Fibroblast of lung (primary cell): Measurements from ENCODE around the gene NOS3.

ENCODE experiments used
- EZH2 ChIP-seq: IDR thresholded peaks from 2 replicates; pipeline ENCODE4 v1.5.1; 2012; ENCODE audit warnings: low read length, control low read depth, mild to moderate bottlenecking; ENCODE audit errors: missing control alignments
- TF ChIP-seq, protein P1 (sequence below), 2 donors: IDR thresholded peaks in 1 of 2; conservative IDR thresholded peaks in 1 of 2; 1 replicate in 1 of 2; 2 replicates in 1 of 2; pipeline ENCODE4 v1.5.1; 2011 to 2012; ENCODE audit warnings: low read length in 2 of 2, control low read depth in 1 of 2, inconsistent platforms in 1 of 2, low read depth in 1 of 2, mild to moderate bottlenecking in 1 of 2

DNA sequence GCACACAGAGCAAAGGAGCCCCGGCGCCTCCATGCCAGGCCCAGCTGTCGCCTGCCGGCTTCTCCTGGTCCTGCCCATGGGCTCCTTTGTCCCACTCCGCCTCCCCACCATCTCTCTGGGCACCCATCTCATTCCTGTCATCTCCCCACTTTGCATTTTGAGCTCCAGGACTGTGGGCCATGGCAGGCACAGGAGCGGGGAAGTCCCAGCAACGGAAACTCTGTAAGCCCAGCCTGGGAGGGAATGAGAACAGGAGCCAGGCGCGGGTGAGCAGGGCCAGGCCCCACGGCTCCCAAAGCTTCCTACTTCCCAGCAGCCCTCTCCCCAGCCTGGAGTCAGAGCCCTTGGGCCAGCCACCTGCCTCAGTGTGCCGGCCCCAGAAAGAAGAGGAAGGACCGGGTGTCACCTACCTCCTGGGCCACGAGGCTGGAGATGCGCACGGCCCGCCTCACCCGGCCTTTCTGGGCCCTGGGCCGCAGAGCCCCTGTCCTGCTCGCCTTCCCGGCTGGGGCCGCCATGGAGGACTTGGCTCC is 35.8 kb upstream of the NOS3 start:
- TF ChIP-seq EZH2 = no peak
- TF ChIP-seq, protein P1, sequence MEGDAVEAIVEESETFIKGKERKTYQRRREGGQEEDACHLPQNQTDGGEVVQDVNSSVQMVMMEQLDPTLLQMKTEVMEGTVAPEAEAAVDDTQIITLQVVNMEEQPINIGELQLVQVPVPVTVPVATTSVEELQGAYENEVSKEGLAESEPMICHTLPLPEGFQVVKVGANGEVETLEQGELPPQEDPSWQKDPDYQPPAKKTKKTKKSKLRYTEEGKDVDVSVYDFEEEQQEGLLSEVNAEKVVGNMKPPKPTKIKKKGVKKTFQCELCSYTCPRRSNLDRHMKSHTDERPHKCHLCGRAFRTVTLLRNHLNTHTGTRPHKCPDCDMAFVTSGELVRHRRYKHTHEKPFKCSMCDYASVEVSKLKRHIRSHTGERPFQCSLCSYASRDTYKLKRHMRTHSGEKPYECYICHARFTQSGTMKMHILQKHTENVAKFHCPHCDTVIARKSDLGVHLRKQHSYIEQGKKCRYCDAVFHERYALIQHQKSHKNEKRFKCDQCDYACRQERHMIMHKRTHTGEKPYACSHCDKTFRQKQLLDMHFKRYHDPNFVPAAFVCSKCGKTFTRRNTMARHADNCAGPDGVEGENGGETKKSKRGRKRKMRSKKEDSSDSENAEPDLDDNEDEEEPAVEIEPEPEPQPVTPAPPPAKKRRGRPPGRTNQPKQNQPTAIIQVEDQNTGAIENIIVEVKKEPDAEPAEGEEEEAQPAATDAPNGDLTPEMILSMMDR (conservative IDR thresholded peaks at IDR 0.05 in 1 of 2, IDR thresholded peaks at IDR 0.05 in 1 of 2; ENCODE audit: low read depth in 1 of 2, low read length in 2 of 2) = no peak
